ENCODE measurements around the gene MRPL47.

GRCh38 chr3:179613807-179614206 is 9.4 kb upstream of the MRPL47 start:
- TF ChIP-seq POLR2A (IDR thresholded peaks at IDR 0.05) (no peak), CTCF (IDR thresholded peaks at IDR 0.05) (no peak)

Data from thyroid gland (tissue), 4 donors.